ENCODE measurements around the gene LUZP1.

LUZP1 gene

DNA sequence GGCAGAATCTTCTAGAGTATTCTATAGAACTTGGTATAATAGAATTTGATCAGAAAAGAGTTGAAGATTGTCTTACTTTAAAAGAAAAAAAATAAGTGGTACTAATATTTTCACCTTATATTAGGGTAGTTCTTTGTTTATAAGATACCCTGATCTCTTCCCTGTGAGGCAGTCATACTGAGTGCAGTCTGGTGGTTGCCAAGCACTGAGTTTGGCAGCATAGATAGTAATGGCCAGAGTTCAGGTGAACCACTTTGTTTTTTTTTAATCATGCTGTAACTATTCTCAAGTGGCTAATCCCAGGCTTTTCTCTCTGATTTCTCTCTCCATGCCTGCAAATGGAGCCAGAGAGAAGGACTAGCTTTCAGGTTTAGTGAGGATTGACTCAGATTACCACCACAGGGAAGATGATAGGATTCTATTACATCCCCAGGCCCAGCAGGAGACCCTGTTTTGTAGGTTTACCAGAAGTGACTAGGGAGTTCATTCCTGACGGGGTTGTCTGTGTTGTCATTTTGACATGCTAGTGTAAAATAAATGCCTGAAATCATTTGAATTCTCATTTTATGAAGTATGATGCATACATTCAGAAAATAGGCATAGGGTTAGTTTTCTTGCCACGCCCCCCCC is 132.7 kb downstream of the LUZP1 start:
- no peak overlapping the region for H3K27ac ChIP-seq
- TF ChIP-seq, protein P1, sequence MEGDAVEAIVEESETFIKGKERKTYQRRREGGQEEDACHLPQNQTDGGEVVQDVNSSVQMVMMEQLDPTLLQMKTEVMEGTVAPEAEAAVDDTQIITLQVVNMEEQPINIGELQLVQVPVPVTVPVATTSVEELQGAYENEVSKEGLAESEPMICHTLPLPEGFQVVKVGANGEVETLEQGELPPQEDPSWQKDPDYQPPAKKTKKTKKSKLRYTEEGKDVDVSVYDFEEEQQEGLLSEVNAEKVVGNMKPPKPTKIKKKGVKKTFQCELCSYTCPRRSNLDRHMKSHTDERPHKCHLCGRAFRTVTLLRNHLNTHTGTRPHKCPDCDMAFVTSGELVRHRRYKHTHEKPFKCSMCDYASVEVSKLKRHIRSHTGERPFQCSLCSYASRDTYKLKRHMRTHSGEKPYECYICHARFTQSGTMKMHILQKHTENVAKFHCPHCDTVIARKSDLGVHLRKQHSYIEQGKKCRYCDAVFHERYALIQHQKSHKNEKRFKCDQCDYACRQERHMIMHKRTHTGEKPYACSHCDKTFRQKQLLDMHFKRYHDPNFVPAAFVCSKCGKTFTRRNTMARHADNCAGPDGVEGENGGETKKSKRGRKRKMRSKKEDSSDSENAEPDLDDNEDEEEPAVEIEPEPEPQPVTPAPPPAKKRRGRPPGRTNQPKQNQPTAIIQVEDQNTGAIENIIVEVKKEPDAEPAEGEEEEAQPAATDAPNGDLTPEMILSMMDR (conservative IDR thresholded peaks at IDR 0.05): no peak

All from VCaP (cell line).